GM19395 (cell line): ENCODE data around the gene MAPKAP1.
A peak's percentile ranks its signal among the peaks of the same experiment; 100 is the strongest.

Experiments used
- ATAC-seq: cut with Tn5 transposase; IDR thresholded peaks from one replicate; pipeline ENCODE4 v1.9.1; 2021; ENCODE audit warnings: mild to moderate bottlenecking, moderate library complexity; ENCODE audit not compliant: unreplicated experiment

Gene MAPKAP1

DNA sequence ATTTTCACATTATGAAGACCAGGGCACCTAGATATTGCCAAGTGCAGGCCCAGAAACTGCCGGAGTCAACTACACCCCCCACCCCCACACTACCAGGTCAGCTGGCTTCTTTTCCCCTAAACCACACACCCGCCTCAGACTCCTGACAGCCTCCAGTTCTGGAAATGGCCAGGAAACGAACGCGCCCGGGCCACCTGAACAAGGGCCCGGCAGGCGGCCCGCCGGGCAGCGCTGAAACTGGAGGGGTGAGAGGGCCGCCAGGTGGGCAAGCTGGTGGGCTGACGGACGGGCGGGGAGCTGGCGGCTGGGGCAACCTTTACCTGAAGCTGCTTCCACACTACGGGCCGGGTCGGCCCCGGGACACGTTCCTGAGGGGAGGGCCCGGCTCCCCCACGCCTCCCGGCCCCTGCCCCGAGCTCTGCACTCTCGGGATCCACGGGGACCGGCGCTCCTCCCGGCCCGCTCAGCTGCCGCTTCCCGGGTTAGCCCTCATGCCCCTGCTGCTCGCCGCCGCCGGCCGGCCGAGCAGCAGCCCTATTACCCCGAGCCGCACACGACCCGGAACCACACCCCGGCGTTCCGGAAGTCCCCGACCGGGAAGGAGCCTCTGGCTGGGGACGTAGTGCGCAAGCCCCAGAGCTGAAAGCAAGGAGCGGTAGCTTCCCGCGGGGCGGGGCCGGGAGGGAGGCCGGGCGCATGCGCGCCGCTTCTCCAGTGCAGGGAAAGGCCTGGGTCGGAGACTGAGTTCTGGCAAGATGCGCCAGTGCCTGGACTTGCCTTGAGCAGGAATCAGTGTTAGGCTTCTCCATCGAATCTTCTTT is at the start of gene MAPKAP1:
TSS of gene MAPKAP1 (minus strand) at position 558 of the 821 bp plus-strand sequence. CDS start 34,634 bp downstream, outside the sequence.
- peak; percentile 90 for ATAC-seq

DNA sequence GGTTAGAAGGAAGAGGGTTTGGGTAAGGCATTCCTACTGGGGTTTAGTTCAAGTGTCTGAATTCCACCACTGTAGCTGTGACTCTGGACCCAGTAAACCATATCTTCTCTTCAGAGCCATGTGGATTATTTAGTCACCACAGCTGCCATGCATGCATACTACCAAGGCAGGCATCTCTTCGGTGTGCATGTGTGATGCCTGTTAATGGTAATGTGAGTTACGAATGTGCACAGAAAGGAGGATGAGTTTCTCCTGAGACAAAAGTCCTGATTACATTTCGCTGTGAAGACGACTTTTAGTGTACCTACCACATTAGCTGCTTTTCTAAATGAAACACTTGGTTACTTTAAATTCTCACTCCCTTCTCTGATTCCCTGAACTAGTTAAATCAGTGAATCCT is 49.5 kb upstream of the MAPKAP1 start:
- ATAC-seq = no peak

DNA sequence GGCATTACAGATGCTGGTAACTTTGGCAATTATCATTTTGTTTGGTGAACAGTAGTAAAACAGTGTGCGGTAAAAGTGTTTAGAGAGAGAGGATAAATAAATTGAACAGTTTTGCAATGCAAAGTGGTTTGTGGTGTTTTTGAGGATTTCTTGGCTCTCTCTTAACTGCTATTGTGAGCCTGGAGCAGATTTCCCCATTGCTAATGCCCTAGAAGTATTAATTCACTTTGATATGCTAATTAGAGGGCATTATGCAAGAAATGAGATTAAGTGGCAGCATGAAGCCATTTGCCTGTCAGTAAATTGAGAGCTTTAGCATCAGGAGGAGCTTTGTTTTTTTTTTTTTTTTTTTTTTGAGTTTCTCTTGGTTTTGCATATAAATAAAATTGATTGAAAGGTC is 48.3 kb upstream of the MAPKAP1 start:
- ATAC-seq = no peak

DNA sequence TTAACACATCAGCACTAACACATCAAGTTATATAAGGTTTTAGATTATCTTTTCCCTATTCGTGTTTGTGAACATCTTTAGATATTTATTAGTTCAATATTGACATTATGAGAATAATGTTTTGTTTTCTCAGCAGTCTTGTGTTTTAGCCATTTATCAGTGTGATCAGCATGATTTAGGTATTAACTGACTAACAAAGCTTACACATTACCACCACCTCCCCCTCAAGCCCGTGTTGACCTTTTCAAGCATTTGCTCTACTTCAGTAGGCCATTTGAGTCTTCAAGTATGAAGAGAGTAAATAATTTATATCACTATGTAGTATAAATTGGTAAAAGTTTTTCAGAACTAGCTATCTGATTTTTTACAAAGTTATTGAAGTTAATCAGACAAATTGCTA is 47.1 kb upstream of the MAPKAP1 start:
- no peak for ATAC-seq

DNA sequence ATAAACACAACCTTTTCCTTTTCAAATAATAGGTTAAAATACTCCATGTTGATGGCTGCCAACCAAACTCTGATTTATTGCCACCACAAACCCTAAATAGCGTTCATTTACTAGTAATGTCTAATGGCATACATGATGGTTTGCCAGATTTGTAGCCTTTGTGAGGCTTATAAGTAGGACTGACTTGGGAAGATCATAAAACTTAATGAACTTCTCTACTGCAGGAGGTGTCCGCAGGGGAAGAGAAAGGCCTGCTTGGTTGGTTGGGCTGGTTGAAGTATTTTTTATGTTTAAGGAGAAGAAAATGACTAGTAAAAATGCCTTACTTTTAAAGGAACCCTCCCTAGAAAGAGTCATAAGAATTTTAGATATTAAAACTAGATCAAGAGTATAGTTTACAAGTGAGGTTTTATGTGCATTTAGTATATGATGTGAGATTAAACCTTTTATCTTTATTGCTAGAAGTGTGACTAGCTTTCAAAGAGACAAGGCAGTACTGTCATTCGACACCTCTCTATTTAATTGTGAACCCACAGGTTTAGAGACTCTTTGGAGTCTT is 45.1 kb upstream of the MAPKAP1 start:
- no peak for ATAC-seq

DNA sequence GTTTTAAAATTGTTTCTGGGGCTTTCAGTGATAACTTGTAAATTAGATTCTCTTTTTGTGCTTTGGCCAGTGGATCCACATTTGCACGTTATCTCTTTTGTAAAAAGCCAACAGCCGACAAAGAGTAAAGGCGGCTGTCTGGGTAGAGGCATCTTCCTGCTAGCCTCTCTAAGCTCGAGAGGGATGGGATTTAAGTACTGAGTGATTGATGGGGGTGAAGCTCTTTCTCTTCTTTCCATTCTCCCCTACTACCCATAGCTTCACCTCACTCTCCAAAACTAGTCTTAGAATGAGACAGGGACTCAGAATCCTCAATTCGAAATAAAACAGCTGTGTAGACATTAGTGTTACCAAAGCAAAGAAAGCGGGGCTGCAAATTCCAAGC is 43.6 kb upstream of the MAPKAP1 start:
- ATAC-seq = no peak

DNA sequence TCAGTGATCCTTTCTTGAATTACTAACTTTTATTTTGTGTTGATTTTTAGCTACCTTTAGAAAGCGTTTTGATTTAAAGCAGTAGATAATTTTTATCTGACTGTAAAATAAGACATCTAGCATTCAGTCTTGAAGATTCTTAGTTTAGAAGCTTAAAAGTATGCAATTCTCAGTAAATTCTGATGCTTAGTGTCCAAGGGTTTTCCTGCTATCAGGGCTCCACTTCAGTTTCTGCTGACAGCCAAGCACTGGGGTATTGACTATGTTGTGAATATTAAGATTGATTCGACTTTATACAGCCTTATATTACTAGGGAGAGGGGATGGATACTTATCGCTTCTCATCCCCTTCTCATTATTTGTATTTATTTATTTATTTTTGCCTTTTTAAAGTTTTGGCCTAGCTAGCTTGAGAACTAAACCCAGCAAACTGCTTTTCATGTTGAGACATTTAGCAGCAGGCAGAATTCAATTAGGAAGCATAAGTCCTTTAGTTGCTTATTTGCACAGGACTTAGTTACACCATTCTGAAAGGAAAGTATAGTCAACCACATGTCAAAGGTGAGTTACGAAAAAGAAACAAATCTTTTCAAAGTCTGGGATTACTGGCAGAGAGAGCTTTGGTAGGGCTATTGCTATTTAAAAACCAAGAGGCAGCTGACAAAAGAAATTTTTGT is 43.1 kb upstream of the MAPKAP1 start:
- ATAC-seq = no peak

DNA sequence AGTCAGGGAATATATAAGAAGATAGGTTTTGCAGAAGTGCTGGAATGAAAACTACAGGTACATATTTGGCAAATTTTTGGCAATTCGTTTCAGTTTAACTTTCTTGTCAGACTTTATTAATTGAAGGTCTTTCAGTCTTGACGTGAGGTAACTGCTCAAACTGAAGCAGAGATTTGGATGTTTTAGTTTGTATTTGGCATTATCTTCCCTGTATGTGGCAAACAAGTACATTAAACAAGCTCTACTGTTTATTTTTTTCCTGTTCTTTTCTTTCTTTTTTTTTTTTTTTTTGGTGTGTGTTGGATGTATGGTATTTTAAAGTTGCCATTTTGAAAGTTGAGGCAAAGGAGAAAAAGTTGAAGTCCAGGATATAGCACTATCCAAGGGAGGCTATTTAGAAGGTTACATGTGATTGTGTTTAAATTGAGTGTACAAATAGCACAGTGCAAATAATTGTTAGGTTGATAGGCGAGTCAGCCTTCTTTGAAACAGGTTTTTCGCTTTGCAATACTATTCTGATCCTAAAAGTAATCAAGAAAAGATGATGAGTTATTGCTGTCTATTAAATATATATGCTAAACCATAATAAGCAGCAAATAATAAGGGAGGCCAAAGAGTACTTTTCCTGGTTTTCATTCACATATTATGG is 42.4 kb upstream of the MAPKAP1 start:
- no peak for ATAC-seq

DNA sequence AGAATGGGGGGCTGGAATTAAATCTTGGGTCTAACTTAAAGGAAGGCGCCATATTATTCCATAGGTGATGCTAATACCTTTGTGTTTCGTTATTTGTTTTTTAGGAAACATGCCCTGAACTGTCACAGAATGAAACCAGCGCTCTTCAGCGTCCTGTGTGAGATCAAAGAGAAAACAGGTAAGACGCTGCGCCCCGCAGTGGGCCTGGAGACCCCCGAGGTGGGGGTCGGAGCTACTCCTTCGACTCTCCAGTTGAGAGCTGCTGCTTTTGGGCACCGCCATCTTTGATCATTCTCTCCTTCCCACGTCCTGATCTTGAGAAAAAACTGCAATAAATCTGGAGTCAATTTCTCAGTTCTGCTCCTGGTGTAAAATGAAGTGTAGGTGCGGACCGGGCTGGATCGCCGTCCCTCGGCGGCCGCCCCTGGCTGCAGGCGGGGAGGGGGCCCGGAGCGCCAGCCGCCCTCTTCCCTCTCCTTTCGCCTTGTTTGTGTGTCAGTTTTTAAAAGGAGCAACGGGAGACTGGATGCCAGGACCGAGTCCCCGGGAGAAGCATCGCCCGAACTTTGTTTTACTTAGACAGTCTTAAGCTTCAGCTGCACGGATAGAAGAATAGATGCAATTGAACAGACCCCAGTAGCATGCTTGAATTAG is 41.6 kb upstream of the MAPKAP1 start:
- ATAC-seq = no peak

DNA sequence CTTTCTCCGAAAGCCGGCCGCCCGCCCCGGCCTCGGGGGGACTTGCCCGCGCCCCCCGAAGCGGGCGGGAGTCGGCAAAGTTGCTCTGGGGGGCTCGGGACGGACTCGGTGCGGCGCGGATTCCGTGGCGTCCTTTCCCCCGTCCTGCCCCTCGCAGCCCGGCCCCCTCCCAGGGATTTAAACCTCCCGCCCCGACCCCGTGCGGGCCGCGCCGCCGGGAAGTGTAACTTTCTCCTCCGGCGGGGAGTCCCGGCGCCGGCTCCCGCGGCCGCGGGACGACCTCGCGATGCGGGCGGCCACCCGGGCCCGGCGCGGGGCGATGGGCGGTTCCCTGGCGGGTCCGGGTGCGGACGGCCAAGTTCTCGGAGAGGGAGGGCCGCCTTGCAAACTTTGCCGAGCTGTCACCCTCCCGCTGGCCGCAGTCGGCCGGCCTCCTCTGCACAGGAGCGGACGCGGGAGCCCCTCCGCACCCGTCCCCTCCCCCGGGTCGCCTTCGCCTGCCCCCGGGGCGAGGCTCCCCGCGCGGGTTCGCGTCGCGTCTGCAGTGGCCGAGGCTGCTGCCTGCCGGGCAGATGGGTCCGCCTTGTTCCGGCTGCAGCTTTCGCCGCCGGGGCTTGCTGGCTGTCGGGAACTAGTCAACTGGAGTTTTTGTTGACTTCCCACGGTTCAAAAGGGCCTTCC is 40.9 kb upstream of the MAPKAP1 start:
- no peak for ATAC-seq

DNA sequence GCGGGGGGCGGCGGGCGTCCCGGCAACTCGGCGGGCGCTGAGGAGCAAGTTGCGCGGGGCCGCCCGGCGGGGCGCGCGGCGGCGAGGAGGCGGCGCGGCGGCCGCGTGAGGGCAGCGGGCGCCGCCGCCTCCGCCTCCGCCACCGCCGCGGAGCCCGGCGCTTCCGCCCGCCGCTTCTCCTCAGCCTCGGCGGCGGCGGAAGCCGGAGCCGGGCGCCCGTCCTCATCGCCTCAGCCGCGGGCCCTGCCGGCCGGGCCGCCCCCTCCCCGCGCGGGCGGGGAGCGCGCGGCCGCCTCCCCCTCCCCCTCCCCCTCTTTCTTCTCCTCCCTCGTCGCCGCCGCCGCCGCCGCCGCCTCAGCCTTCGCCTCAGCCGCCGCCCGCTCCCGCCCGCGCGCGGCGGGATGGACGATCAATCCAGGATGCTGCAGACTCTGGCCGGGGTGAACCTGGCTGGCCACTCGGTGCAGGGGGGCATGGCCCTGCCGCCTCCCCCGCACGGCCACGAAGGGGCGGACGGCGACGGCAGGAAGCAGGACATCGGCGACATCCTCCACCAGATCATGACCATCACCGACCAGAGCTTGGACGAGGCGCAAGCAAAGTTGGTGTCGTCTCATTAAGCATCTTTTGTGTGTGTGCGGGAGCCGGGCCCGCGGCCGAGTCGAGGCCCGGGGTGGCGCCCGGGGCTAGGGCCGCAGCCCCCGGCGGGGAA is 40.2 kb upstream of the MAPKAP1 start, which contains the start of gene PBX3:
TSS of gene PBX3 (plus strand) at position 321 of the 712 bp plus-strand sequence.
- ATAC-seq = peak; percentile 6

DNA sequence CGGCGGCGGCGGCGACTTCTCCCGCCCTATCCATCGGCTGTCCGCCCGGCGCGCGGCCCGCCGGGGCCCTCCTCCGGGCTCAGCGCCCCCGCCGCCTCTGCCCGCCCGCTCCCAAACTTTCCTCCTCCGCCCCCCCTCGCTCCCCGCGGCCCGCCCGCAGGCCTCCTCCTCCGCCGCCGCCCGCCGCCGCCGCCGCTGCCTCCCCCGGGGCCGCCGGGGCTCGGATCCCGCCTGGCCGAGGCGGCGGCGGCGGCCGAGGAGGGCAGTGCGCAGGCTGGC is 39.7 kb upstream of the MAPKAP1 start:
- ATAC-seq = no peak

DNA sequence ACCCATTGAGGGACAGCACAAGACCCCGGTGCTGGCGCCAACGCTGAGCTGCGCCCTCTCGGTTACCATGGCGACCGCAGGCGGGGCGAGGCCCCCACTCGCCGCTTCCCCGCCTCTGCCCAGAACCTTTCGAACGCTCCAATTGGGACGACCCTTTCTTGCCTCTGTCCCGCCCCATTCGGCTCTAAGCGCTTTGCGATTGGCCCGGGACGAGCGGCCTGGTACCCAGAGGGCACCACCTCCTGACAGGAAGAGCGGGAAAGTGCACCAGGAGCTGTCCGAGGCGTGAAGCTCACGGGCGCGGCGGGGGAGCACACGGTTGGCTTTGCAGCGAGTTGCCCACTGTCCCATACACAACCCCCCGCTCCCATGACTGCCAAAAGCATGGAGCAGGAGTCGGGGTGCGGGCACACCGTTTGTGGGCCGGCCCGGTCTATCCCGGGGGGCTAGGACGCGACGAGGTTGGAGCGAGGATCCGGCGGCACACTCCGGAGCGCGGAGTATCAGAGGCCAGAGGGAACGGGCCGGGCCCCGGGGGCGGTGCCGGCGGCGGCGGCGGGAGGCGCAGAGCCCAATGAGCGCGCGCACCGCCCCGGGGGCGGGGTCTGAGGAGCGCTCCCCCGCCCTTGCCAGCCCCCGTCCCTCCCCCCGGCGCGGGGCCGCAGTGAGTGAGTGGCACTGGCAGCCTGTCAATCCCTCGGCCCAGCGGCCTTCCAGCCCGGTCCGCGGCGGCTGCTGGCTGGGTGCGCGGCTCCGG is 39.2 kb upstream of the MAPKAP1 start:
- ATAC-seq = peak; percentile 79

DNA sequence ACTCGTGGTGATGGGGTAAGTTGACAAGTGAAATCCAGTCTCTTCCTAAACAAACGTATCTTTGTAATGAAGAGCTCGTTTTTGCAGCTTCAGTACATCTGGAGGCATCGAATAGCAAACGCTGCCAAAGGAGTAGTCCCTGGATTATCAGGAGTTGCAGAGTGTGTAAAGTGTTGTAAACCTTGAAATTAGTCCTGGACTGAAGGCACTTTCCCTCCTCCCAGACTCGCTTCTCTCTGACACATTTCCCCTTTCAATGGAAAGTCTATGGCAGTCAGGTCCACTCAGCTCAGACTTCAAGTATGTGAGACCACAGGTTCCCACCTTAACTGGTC is 38.6 kb upstream of the MAPKAP1 start:
- no peak for ATAC-seq

DNA sequence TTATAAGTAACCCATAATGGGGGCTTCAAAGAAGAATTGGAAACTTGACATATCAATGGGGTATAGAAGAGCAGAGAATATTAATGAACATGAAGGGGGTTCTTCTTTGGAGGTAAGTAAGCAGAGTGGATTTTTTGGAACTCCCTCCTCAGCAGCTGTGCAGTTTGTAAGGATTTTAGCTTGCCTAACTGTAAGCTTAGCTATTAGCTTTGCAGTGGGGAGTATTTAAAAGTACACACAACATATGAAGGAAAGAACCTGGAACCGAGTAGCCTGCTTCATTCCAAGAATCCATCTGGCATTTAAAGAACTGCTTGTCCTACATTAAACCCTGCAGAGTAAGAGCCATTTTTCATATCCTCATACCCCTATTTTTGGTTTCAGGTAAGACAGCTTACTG is 38.0 kb upstream of the MAPKAP1 start:
- ATAC-seq = no peak

DNA sequence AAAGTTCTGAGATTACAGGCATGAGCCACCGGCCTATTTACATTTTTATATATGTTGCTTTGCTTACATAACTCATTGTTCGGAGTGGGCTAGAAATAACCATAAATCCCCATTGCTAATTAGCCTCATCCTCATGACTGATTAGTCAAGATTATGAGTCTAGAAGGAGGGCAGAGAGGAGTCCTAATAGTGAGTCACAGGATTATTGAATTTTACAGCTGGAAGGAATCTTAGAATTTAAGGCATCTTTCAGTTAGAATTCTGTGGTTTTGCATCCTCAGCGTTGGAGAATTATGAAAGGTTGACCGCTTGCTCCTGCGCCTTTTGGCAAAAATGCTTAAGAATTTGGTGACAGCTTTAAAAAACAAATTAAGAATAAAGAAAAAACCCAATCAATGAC is 37.6 kb upstream of the MAPKAP1 start:
- ATAC-seq = no peak

DNA sequence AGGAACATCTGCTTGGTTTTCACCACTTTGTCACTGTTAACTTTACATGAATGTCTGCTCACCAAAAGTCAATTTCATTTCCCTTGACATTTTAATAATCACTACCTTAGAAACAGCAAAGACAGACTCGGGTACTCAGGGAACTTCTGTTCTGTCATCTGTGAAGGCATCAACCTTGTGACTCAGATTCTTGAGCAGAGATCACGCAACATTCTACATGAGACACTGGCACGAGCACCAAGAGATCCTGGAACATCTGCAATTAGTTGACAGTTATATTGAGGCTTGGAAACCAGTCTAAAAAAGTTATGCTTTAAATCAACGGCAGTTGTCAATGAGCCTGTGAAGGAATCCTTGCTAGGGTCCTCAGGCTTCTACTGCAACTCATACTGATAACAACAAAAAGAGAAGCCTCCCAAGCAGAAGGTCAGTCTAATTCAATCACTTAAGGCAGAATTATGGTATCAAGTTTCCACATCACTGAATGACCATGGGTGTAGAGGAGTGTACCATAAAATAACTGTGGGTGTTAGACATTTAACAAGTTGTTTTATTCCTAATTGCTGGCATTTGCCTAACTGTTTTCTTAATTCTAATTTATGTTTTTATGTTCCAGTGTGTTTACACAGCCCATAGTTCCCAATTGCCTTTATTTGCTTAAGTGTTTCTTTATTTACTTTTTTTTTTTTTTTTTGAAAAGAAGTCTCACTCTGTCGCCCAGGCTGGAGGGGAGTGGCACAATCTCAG is 36.8 kb upstream of the MAPKAP1 start:
- no peak for ATAC-seq

DNA sequence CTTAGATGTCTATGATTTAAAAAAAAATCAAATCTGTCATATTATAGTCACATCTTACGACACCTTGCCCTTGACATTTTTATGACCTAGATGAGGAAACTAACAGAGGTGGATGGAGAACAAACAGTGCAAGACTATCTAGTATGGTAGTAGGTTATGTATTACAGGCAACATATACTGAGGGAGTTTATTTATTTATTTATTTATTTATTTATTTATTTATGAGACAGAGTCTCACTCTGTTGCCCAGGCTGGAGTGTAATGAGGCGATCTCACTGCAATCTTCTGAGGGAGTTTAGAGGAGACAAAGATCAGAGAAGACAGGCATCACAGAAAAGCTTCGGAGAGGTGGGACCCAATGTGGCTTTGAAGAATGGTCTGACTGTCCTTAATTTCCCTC is 35.6 kb upstream of the MAPKAP1 start:
- no peak for ATAC-seq

DNA sequence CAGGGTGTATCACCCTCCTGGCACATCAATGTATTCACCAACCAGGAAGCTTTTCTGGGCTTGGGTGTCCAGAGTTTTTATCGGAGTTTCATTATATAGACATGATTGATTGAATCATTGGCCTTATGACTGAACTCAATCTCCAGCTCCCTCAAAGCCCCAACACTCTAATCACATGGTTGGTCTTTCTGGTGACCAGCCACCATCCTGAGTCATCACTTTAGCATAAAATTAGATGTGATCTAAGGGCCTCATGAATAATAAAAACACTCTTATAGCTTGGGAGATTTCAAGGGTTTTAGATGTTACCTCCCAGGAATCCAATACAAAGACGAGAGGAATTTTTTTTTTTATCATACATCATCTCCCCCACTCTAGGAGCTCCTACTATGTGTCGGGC is 32.4 kb upstream of the MAPKAP1 start:
- ATAC-seq = no peak
